ENCODE results near the gene ULBP2. TPM values are rescaled to one million over a fixed set of nuclear protein-coding genes. Genes with fewer than 3 reads are reported as not detected.

The ULBP2 gene
- total and polyA plus RNA-seq, 2 of the 8 experiments (the other 6 are each of a cell fraction or from before 2014, with no cell fraction given): 0.05 TPM; not detected in 1

DNA sequence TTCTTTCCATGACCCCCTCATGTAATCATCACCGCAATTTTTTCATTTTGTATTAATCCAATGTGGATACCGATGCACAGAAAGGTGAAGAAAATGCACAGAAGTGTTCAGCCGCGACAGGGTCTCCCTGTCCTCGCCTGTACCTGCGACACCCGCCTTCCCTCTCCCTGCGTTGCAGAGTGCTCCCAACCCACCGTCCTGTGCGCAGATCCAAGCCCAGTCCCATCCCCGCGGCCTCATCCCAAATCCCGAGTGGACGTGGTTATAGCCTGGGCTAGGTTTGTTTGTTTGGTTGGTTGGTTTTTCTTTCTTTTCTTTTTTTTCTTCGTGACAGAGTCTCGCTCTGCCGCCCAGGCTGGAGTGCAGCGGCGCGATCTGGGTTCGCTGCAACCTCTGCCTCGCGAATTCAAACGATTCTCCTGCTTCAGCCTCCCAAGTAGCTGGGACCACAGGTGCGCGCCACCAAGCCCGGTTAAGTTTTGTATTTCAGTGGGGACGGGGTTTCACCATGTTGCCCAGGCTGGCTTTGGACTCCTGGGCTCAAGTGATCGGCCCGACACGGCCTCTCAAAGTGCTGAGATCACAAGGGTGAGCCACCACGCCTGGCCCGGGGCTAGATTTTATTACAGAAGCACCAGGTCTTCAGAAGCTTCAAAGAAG, 18.4 kb upstream of the ULBP2 start (continued):
- TF ChIP-seq, protein P1, sequence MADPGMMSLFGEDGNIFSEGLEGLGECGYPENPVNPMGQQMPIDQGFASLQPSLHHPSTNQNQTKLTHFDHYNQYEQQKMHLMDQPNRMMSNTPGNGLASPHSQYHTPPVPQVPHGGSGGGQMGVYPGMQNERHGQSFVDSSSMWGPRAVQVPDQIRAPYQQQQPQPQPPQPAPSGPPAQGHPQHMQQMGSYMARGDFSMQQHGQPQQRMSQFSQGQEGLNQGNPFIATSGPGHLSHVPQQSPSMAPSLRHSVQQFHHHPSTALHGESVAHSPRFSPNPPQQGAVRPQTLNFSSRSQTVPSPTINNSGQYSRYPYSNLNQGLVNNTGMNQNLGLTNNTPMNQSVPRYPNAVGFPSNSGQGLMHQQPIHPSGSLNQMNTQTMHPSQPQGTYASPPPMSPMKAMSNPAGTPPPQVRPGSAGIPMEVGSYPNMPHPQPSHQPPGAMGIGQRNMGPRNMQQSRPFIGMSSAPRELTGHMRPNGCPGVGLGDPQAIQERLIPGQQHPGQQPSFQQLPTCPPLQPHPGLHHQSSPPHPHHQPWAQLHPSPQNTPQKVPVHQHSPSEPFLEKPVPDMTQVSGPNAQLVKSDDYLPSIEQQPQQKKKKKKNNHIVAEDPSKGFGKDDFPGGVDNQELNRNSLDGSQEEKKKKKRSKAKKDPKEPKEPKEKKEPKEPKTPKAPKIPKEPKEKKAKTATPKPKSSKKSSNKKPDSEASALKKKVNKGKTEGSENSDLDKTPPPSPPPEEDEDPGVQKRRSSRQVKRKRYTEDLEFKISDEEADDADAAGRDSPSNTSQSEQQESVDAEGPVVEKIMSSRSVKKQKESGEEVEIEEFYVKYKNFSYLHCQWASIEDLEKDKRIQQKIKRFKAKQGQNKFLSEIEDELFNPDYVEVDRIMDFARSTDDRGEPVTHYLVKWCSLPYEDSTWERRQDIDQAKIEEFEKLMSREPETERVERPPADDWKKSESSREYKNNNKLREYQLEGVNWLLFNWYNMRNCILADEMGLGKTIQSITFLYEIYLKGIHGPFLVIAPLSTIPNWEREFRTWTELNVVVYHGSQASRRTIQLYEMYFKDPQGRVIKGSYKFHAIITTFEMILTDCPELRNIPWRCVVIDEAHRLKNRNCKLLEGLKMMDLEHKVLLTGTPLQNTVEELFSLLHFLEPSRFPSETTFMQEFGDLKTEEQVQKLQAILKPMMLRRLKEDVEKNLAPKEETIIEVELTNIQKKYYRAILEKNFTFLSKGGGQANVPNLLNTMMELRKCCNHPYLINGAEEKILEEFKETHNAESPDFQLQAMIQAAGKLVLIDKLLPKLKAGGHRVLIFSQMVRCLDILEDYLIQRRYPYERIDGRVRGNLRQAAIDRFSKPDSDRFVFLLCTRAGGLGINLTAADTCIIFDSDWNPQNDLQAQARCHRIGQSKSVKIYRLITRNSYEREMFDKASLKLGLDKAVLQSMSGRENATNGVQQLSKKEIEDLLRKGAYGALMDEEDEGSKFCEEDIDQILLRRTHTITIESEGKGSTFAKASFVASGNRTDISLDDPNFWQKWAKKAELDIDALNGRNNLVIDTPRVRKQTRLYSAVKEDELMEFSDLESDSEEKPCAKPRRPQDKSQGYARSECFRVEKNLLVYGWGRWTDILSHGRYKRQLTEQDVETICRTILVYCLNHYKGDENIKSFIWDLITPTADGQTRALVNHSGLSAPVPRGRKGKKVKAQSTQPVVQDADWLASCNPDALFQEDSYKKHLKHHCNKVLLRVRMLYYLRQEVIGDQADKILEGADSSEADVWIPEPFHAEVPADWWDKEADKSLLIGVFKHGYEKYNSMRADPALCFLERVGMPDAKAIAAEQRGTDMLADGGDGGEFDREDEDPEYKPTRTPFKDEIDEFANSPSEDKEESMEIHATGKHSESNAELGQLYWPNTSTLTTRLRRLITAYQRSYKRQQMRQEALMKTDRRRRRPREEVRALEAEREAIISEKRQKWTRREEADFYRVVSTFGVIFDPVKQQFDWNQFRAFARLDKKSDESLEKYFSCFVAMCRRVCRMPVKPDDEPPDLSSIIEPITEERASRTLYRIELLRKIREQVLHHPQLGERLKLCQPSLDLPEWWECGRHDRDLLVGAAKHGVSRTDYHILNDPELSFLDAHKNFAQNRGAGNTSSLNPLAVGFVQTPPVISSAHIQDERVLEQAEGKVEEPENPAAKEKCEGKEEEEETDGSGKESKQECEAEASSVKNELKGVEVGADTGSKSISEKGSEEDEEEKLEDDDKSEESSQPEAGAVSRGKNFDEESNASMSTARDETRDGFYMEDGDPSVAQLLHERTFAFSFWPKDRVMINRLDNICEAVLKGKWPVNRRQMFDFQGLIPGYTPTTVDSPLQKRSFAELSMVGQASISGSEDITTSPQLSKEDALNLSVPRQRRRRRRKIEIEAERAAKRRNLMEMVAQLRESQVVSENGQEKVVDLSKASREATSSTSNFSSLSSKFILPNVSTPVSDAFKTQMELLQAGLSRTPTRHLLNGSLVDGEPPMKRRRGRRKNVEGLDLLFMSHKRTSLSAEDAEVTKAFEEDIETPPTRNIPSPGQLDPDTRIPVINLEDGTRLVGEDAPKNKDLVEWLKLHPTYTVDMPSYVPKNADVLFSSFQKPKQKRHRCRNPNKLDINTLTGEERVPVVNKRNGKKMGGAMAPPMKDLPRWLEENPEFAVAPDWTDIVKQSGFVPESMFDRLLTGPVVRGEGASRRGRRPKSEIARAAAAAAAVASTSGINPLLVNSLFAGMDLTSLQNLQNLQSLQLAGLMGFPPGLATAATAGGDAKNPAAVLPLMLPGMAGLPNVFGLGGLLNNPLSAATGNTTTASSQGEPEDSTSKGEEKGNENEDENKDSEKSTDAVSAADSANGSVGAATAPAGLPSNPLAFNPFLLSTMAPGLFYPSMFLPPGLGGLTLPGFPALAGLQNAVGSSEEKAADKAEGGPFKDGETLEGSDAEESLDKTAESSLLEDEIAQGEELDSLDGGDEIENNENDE (IDR thresholded peaks at IDR 0.05; ENCODE audit: insufficient replicate concordance, low read length): no peak
- TF ChIP-seq SIN3A (conservative IDR thresholded peaks at IDR 0.05 in 1 of 2, IDR thresholded peaks at IDR 0.05 in 1 of 2; ENCODE audit: low read depth in 1 of 2, low read length in 2 of 2): no peak
- TF ChIP-seq CHD2 (IDR thresholded peaks at IDR 0.05; ENCODE audit: low read length): no peak
- TF ChIP-seq RBBP5 (IDR thresholded peaks at IDR 0.05; ENCODE audit: borderline replicate concordance, low read depth, low read length): no peak
- TF ChIP-seq MAFK (IDR thresholded peaks at IDR 0.05; ENCODE audit: low read depth, low read length): no peak
- TF ChIP-seq HDAC2 (IDR thresholded peaks at IDR 0.05; ENCODE audit: borderline replicate concordance in 1 of 2, low read depth in 2 of 2, low read length in 2 of 2): no peak
- TF ChIP-seq KDM1A (IDR thresholded peaks at IDR 0.05; ENCODE audit: borderline replicate concordance, low read length): no peak
- TF ChIP-seq GTF2F1 (IDR thresholded peaks at IDR 0.05; ENCODE audit: borderline replicate concordance, low read depth, low read length): no peak
- TF ChIP-seq, protein P2, sequence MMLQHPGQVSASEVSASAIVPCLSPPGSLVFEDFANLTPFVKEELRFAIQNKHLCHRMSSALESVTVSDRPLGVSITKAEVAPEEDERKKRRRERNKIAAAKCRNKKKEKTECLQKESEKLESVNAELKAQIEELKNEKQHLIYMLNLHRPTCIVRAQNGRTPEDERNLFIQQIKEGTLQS (IDR thresholded peaks at IDR 0.05; ENCODE audit: insufficient read depth, low read depth, low read length): no peak

All from H1 (cell line).